ENCODE data around the gene NEK7.
"Not testable (repeated sequence)": the region's sequence is repeated elsewhere in the genome, so short reads cannot be mapped to it uniquely, and the experiment has no call there.

Gene NEK7

DNA sequence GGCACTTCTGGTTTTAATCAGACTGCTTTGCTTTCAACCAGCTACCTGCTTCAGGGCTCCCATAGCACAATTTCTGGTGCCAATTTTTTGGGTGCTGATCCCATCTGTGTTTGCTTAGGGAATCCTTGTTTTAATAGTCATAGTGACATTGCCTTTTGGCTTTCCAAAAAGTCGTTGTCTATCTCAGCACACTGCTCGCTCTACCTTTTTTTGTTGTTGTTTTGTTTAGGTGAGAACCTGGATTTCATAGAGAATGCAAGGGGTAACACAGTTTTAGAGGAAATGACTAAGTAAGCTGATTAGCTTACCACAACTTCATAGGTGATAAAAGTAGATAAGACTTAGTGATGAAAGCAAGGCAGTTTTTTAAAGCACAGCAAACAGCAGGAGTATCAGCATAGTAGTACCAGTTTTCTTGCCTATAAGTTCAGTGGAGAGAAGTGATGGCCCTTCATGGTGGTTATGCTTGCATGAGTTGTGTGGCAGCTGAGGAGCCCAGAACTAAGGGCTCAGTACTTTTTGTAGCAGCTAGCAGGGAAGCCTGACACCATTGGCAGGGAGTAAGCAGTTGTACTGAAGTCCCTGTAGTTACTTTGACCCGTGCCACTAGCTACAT is 31.3 kb downstream of the NEK7 start:
- TF ChIP-seq, protein P1, sequence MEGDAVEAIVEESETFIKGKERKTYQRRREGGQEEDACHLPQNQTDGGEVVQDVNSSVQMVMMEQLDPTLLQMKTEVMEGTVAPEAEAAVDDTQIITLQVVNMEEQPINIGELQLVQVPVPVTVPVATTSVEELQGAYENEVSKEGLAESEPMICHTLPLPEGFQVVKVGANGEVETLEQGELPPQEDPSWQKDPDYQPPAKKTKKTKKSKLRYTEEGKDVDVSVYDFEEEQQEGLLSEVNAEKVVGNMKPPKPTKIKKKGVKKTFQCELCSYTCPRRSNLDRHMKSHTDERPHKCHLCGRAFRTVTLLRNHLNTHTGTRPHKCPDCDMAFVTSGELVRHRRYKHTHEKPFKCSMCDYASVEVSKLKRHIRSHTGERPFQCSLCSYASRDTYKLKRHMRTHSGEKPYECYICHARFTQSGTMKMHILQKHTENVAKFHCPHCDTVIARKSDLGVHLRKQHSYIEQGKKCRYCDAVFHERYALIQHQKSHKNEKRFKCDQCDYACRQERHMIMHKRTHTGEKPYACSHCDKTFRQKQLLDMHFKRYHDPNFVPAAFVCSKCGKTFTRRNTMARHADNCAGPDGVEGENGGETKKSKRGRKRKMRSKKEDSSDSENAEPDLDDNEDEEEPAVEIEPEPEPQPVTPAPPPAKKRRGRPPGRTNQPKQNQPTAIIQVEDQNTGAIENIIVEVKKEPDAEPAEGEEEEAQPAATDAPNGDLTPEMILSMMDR (IDR thresholded peaks at IDR 0.05), result no peak
- no peak overlapping the region for H3K4me3 ChIP-seq
- no peak for DNase-seq (ENCODE audit: low spot score)
- no peak overlapping the region for H3K27ac ChIP-seq

DNA sequence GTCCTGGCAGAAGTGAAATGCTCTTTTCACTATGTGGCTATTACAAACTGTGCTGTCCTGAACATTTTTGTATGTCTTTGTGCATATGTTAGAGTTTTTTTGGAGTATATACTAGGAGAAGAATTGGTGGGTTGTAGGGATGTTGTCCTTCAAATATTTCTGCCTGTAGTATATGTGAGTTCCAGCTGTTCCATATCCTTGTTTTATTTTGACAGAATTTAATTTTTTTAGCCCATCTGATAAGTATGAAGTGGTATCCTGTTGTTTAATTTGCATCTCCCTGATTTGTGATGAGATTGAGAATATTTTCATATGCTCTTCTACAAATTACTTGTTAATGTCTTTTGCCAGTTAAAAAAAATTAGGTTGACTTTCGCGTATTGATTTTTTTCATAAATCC is 34.3 kb downstream of the NEK7 start:
- H3K27ac ChIP-seq, result no peak overlapping the region
- H3K4me3 ChIP-seq, result no peak overlapping the region
- TF ChIP-seq, protein P1 (IDR thresholded peaks at IDR 0.05), result no peak
- DNase-seq (ENCODE audit: low spot score), result no peak

DNA sequence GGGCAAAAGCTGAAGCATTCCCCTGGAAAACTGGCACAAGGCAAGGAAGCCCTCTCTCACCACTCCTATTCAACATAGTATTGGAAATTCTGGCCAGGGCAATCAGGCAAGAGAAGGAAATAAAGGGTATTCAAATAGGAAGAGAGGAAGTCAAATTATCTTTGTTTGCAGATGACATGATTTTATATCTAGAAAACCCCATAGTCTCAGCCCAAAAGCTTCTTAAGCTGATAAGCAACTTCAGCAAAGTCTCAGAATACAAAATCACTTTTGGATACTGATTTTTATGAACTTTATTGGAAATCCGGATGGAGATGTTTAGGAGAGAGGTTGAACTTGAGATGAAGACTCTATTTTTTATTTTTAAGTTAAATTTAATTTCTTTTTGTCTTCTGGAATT is 37.1 kb downstream of the NEK7 start:
- not testable (repeated sequence) for H3K4me3 ChIP-seq; DNase-seq (ENCODE audit: low spot score); H3K27ac ChIP-seq

DNA sequence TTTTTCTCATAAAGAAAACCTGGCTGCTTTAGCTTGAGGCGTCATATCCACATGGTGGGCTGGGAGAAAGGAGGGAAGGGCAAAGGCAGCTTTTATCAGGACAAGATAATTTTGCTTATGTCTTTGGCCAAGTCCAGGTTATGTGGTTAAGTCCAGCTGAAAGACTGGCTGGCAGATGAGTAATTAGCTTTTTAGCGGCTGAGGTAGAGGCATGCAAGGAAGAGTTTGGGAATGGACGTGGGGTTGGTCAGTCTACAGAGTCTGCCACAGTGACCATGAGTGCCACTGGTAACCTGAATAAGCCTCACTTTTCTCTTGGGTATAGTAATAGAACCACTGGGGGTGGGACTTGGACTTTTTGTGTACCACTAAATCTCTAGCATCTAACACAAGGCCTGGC is 39.8 kb downstream of the NEK7 start:
- DNase-seq (ENCODE audit: low spot score), result no peak
- TF ChIP-seq, protein P1 (IDR thresholded peaks at IDR 0.05), result no peak
- H3K27ac ChIP-seq, result no peak overlapping the region
- no peak overlapping the region for H3K4me3 ChIP-seq

DNA sequence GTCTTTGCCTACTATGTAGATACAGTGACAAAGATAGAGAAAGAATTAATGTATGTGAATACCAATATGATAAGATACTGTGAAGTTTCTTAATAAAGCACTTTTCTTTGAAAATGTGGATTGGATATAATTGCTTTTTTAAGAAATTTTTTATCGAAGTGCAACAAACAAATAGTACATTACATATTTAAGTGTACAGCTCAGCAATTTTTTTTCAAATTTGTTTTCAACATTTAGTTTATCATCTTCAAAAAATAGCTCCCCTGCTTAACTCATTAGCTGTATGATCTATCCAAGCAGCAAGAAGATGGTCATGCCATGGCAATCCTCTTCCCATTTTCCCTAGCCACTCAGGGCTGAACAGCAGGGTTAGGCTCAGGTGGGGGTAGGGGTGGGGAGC is 40.5 kb downstream of the NEK7 start:
- TF ChIP-seq, protein P1 (IDR thresholded peaks at IDR 0.05), result no peak
- Histone ChIP-seq H3K27ac (no peak overlapping the region), H3K4me3 (no peak overlapping the region)
- DNase-seq (ENCODE audit: low spot score), result no peak

DNA sequence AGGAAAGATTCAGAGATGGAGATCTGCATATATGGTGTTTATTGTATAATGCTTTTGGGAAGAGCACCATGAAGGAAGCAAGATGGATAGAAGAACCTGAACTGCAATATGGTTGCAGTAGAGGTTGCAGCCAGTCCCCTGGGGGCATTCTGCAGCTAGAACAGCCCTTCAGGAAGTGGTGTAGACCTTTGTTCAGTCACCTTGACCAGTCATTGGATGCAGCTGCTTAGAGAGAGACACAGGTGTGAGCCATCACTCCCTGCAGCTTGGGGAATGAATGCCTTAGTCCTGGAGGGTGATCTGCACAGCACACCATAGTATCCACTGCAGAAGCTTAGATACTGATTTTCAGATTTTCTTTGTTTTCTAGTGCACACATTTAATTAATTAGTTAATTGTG is 42.3 kb downstream of the NEK7 start:
- TF ChIP-seq, protein P1 (IDR thresholded peaks at IDR 0.05), result no peak
- no peak for DNase-seq (ENCODE audit: low spot score)
- Histone ChIP-seq H3K27ac (no peak overlapping the region), H3K4me3 (no peak overlapping the region)

DNA sequence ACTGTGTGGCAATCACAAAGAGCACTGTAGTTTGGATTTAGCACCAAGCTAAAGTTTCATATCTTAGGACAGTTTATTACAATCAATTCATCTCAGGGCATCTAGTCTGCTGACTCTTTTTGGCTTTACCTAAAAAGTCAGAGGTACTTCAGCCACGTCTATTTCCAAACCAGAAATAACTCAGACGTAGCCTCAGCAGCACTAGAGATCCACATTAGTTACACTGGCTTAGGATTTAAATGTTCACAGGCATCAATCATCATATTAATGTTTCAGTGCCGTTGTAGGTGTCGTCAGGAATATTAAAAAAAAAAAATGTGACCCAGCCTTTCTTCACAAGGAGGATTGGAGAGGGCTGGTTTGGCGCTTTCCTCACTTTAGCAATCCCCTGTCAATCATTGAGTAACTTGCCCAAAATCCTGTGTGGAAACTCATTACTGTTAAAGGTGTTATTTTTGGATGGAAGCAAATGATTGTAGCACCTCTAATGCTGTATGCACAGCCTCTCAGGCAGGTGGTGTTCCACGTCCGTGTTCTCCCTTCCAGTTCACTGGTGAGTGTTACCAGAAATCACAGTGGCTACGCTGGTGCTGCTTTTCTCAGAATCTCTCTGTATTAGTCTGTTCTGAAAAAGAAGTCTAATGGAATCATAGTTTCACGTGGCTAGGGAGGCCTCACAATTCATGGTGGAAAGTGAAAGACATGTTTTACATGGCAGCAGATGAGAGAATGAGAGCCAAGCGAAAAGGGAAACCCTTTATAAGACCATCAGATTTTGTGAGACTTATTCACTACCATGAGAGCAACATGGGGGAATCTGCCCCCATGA is 45.4 kb downstream of the NEK7 start:
- TF ChIP-seq, protein P1 (IDR thresholded peaks at IDR 0.05), result no peak
- Histone ChIP-seq H3K4me3 (no peak overlapping the region), H3K27ac (no peak overlapping the region)
- DNase-seq (ENCODE audit: low spot score), result no peak
